GM12878 (cell line): ENCODE measurements around the gene BRD1. TPM values are rescaled to one million over a fixed set of nuclear protein-coding genes. Genes with fewer than 3 reads are reported as not detected.
A peak's percentile ranks its signal among the peaks of the same experiment; 100 is the strongest.

ENCODE experiments used
- BACH1 ChIP-seq: fragments of 450-650 bp; IDR thresholded peaks from 2 replicates; pipeline ENCODE4 v1.6.1; 2017; ENCODE audit warnings: mild to moderate bottlenecking, borderline replicate concordance
- CBFB ChIP-seq: IDR thresholded peaks from 2 replicates; pipeline ENCODE4 v1.6.1; 2016; ENCODE audit warnings: antibody characterized with exemption, low read depth
- CREB1 ChIP-seq: IDR thresholded peaks from 2 replicates; pipeline ENCODE4 v1.6.1; 2012; ENCODE audit warnings: low read depth, mild to moderate bottlenecking, inconsistent platforms
- FOS ChIP-seq: IDR thresholded peaks from 3 replicates; pipeline ENCODE4 v1.6.1; 2011; ENCODE audit warnings: borderline replicate concordance; ENCODE audit not compliant: insufficient read length; ENCODE audit errors: extremely low read depth
- GABPA ChIP-seq: IDR thresholded peaks from 2 replicates; pipeline ENCODE4 v1.6.1; 2014; ENCODE audit warnings: antibody characterized with exemption, low read depth, mild to moderate bottlenecking, inconsistent platforms
- PAX5 ChIP-seq: IDR thresholded peaks from 2 replicates; pipeline ENCODE4 v1.6.1; 2011; ENCODE audit warnings: low read depth, low read length, borderline replicate concordance
- SIN3A ChIP-seq: IDR thresholded peaks from 2 replicates; pipeline ENCODE4 v1.6.1; 2012; ENCODE audit warnings: low read depth, low read length, improper control_type of control experiment
- TCF3 ChIP-seq: IDR thresholded peaks from 2 replicates; pipeline ENCODE4 v1.6.1; 2012; ENCODE audit warnings: low read depth, mild to moderate bottlenecking, low read length, borderline replicate concordance; ENCODE audit not compliant: insufficient read depth
- WRNIP1 ChIP-seq: IDR thresholded peaks from 2 replicates; pipeline ENCODE4 v1.6.1; 2011; ENCODE audit warnings: low read depth, low read length, improper control_type of control experiment, borderline replicate concordance
- ZBED1 ChIP-seq: IDR thresholded peaks from 2 replicates; pipeline ENCODE4 v1.6.1; 2016; ENCODE audit warnings: borderline replicate concordance
- ZNF622 ChIP-seq: fragments of 450-650 bp; IDR thresholded peaks from 2 replicates; pipeline ENCODE4 v1.6.1; 2017; ENCODE audit warnings: mild to moderate bottlenecking, inconsistent platforms
- polyA plus RNA-seq, 11 experiments: library from polyadenylated mRNA; depleted of rRNA in 4 of 11; unstranded in 6 of 11; stranded (reverse) in 5 of 11; fragments of >200 nt; fragmentation: Nextera tagmentation in 4 of 11; fragmentation: Illumina TruSeq in 1 of 11; extraction: Ambion mirVana in 4 of 11; extraction: Trizol in 1 of 11; gene quantifications; 1 replicate in 1 of 11; 2 replicates in 10 of 11; pipeline versions ENCODE4 v1.2.1 to v1.2.3, GENCODE V29; 2011 to 2016; ENCODE audit warnings: inconsistent platforms in 2 of 11, missing spikeins in 2 of 11, low read depth in 1 of 11
- total RNA-seq, 4 experiments: library from RNA; depleted of rRNA in 3 of 4; stranded (reverse); fragments of >200 nt in 3 of 4; fragmentation: Illumina TruSeq in 1 of 4; extraction: Trizol in 1 of 4; gene quantifications; 2 replicates each; pipeline versions ENCODE4 v1.2.1 to v1.2.3, GENCODE V29; 2013 to 2021
- TF ChIP-seq, protein P1 (sequence below): fragments of 450-650 bp; IDR thresholded peaks from 2 replicates; pipeline ENCODE4 v1.6.1; 2017; ENCODE audit warnings: antibody characterized with exemption, mild to moderate bottlenecking, moderate library complexity
- TF ChIP-seq, protein P2 (sequence below): IDR thresholded peaks from 2 replicates; pipeline ENCODE4 v1.6.1; 2012; ENCODE audit warnings: low read depth, low read length, improper control_type of control experiment
- TF ChIP-seq, protein P3 (sequence below): fragments of 450-650 bp; IDR thresholded peaks from 2 replicates; pipeline ENCODE4 v1.6.1; 2017; ENCODE audit warnings: mild to moderate bottlenecking, low read depth, inconsistent platforms; ENCODE audit not compliant: poor library complexity, severe bottlenecking
- TF ChIP-seq, protein P4 (sequence below): fragments of 450-650 bp; formaldehyde crosslinking; IDR thresholded peaks from 2 replicates; pipeline ENCODE4 v1.4.0; 2020; ENCODE audit warnings: mild to moderate bottlenecking, moderate library complexity

BRD1 gene
- total and polyA plus RNA-seq, 10 of the 15 experiments (the other 5 are each of a cell fraction or from before 2014, with no cell fraction given): 0.90 to 26.4 (median 7.1) TPM

DNA sequence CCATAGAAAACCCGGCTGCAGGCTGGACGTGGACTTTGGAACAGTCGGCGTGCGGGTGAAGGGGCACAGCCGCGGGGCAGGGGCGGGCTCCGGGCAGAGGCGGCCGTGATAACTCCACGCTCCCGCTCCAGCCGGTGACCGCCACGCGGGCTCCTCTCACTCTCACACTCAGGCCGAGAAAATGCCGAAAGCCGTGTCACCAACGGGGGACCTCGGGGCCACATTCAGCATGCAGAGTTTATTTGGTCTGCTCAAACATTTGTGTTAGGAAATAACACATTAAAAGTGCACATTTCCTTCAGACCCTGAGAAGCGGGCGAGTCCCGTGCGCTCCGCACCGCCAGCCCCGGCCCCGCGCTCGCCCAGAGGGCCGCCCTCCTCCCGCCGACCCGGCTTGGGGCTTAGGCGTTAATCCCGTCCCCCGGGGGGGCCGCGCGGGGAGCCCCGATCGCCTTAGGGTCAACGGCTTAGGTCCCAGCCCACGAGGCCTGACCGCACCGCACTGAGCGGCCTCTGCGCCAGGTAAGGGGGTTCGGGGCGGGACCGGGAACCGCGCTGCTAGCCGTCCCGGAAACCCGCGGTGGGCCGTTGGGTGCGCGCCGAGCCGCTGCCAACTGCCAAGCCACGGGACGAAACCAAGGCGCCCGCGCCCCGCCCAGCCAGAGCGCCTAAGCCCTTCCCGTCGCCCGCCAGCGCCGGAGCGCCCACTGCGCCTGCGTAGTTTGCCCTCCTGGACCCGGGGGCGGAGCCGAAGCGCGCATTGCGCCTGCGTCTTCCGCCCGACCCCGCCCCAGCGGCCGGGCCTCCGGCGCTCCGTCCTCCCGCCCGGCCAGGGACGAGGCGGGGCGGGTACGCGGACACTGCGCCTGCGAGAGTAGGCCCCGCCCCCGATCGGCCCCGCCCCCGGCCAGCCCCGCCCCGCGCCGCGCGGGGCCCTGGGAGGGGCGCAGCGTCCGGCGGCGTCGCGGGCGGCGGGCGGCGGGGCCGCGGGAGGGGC is 25.5 kb upstream of the BRD1 start, which contains the start of gene ZBED4 (continued):
- TF ChIP-seq, protein P1, sequence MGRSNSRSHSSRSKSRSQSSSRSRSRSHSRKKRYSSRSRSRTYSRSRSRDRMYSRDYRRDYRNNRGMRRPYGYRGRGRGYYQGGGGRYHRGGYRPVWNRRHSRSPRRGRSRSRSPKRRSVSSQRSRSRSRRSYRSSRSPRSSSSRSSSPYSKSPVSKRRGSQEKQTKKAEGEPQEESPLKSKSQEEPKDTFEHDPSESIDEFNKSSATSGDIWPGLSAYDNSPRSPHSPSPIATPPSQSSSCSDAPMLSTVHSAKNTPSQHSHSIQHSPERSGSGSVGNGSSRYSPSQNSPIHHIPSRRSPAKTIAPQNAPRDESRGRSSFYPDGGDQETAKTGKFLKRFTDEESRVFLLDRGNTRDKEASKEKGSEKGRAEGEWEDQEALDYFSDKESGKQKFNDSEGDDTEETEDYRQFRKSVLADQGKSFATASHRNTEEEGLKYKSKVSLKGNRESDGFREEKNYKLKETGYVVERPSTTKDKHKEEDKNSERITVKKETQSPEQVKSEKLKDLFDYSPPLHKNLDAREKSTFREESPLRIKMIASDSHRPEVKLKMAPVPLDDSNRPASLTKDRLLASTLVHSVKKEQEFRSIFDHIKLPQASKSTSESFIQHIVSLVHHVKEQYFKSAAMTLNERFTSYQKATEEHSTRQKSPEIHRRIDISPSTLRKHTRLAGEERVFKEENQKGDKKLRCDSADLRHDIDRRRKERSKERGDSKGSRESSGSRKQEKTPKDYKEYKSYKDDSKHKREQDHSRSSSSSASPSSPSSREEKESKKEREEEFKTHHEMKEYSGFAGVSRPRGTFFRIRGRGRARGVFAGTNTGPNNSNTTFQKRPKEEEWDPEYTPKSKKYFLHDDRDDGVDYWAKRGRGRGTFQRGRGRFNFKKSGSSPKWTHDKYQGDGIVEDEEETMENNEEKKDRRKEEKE: no peak
- TF ChIP-seq ZBED1 (no peak), TCF3 (0 out of 2 replicates have a peak, but pooled peaks have one; percentile 36), ZNF622 (no peak), PAX5 (peak; percentile 33; the same call in 1 of the 2 replicates), FOS (no peak), CREB1 (no peak), WRNIP1 (no peak), BACH1 (peak; percentile 76; the same call in 1 of the 2 replicates), SIN3A (peak; percentile 28; the same call in 1 of the 2 replicates), CBFB (0 out of 2 replicates have a peak, but pooled peaks have one; percentile 22), GABPA (no peak)
- TF ChIP-seq, protein P2, sequence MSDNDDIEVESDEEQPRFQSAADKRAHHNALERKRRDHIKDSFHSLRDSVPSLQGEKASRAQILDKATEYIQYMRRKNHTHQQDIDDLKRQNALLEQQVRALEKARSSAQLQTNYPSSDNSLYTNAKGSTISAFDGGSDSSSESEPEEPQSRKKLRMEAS: peak; percentile 41
- TF ChIP-seq, protein P3, sequence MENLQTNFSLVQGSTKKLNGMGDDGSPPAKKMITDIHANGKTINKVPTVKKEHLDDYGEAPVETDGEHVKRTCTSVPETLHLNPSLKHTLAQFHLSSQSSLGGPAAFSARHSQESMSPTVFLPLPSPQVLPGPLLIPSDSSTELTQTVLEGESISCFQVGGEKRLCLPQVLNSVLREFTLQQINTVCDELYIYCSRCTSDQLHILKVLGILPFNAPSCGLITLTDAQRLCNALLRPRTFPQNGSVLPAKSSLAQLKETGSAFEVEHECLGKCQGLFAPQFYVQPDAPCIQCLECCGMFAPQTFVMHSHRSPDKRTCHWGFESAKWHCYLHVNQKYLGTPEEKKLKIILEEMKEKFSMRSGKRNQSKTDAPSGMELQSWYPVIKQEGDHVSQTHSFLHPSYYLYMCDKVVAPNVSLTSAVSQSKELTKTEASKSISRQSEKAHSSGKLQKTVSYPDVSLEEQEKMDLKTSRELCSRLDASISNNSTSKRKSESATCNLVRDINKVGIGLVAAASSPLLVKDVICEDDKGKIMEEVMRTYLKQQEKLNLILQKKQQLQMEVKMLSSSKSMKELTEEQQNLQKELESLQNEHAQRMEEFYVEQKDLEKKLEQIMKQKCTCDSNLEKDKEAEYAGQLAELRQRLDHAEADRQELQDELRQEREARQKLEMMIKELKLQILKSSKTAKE: no peak
- TF ChIP-seq, protein P4, sequence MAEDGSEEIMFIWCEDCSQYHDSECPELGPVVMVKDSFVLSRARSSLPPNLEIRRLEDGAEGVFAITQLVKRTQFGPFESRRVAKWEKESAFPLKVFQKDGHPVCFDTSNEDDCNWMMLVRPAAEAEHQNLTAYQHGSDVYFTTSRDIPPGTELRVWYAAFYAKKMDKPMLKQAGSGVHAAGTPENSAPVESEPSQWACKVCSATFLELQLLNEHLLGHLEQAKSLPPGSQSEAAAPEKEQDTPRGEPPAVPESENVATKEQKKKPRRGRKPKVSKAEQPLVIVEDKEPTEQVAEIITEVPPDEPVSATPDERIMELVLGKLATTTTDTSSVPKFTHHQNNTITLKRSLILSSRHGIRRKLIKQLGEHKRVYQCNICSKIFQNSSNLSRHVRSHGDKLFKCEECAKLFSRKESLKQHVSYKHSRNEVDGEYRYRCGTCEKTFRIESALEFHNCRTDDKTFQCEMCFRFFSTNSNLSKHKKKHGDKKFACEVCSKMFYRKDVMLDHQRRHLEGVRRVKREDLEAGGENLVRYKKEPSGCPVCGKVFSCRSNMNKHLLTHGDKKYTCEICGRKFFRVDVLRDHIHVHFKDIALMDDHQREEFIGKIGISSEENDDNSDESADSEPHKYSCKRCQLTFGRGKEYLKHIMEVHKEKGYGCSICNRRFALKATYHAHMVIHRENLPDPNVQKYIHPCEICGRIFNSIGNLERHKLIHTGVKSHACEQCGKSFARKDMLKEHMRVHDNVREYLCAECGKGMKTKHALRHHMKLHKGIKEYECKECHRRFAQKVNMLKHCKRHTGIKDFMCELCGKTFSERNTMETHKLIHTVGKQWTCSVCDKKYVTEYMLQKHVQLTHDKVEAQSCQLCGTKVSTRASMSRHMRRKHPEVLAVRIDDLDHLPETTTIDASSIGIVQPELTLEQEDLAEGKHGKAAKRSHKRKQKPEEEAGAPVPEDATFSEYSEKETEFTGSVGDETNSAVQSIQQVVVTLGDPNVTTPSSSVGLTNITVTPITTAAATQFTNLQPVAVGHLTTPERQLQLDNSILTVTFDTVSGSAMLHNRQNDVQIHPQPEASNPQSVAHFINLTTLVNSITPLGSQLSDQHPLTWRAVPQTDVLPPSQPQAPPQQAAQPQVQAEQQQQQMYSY (CRISPR knock-in tag): no peak
